OCI-LY3 (cell line): ENCODE measurements around the gene ATF4.

ENCODE experiments used
- H2AFZ ChIP-seq: fragments of 200-600, 300-600 bp; shearing (Covaris generic); 2 replicates; pipeline ENCODE4 v1.6.0; 2014; ENCODE audit warnings: antibody characterized with exemption, low read depth, low read length
- H3K27ac ChIP-seq: fragments of 200-600, 300-600 bp; sonication (generic); 2 replicates; pipeline ENCODE4 v1.5.1; 2014; ENCODE audit warnings: mild to moderate bottlenecking, low read length, moderate library complexity, mixed read lengths
- H3K27me3 ChIP-seq: fragments of 200-600, 300-600 bp; sonication (generic); 2 replicates; pipeline ENCODE4 v1.6.1; 2014; ENCODE audit warnings: low read depth, low read length, mixed read lengths
- H3K36me3 ChIP-seq: fragments of 200-600, 300-600 bp; sonication (generic); replicated peaks from 2 replicates; pipeline ENCODE3; 2014; ENCODE audit warnings: low read depth, low read length, mixed read lengths
- H3K4me1 ChIP-seq: fragments of 300-600, 200-600 bp; sonication (generic); 2 replicates; pipeline ENCODE4 v1.6.1; 2014; ENCODE audit warnings: low read length, mixed read lengths
- H3K4me2 ChIP-seq: fragments of 200-600, 300-600 bp; sonication (generic); 2 replicates; pipeline ENCODE4 v1.6.1; 2014; ENCODE audit warnings: low read length, mixed read lengths
- H3K4me3 ChIP-seq: fragments of 300-600, 200-600 bp; sonication (generic); 2 replicates; pipeline ENCODE4 v1.5.1; 2014; ENCODE audit warnings: antibody characterized with exemption, mild to moderate bottlenecking, low read length, moderate library complexity
- H3K79me2 ChIP-seq: fragments of 300-600, 200-600 bp; shearing (Covaris generic); 2 replicates; pipeline ENCODE4 v1.6.1; 2014; ENCODE audit warnings: mild to moderate bottlenecking, low read length, mixed read lengths
- H3K9ac ChIP-seq: fragments of 300-600, 200-600 bp; shearing (Covaris generic); 2 replicates; pipeline ENCODE4 v1.6.0; 2014; ENCODE audit warnings: mild to moderate bottlenecking, low read length, moderate library complexity
- H3K9me3 ChIP-seq: fragments of 200-600, 300-600 bp; shearing (Covaris generic); 2 replicates; pipeline ENCODE4 v1.6.1; 2014; ENCODE audit warnings: low read length, mixed read lengths; ENCODE audit not compliant: insufficient read depth
- H4K20me1 ChIP-seq: fragments of 200-600, 300-600 bp; sonication (generic); 2 replicates; pipeline ENCODE4 v1.6.1; 2016; ENCODE audit warnings: low read length, mixed read lengths; ENCODE audit not compliant: insufficient read depth
- CTCF ChIP-seq: fragments of 200-600, 300-600 bp; sonication (generic); IDR thresholded peaks from 2 replicates; pipeline ENCODE4 v1.5.1; 2014; ENCODE audit warnings: antibody characterized with exemption, low read length, low read depth
- EZH2phosphoT487 ChIP-seq: fragments of 200-600 bp; shearing (Covaris generic); IDR thresholded peaks from 2 replicates; pipeline ENCODE4 v1.6.1; 2018; ENCODE audit warnings: antibody characterized with exemption, mixed run types, low read depth

Gene ATF4

GRCh38 chr22:39520226-39521105 is at the start of gene ATF4:
Gene ATF4, plus strand, starts transcription at chr22:39520562. Its CDS starts 884 bp downstream, at chr22:39521446.
- Histone ChIP-seq H3K9me3 (no peaks in the 10 kb centered on the region), H4K20me1 (peaks cover 42% of the 10 kb centered on the region), H3K9ac (peak within 1 kb of the TSS; percentile 99), H3K27ac (peak within 1 kb of the TSS; percentile 88), H3K4me3 (peak within 1 kb of the TSS; percentile 87), H3K27me3 (no peaks in the 10 kb centered on the region), H3K79me2 (peaks cover 91% of the 10 kb centered on the region), H3K4me2 (peak within 1 kb of the TSS; percentile 94), H3K4me1 (peaks cover 53% of the 10 kb centered on the region), H2AFZ (peak within 1 kb of the TSS; percentile 96), H3K36me3 (peaks cover 57% of the 10 kb centered on the region)
- TF ChIP-seq EZH2phosphoT487 (no peak), CTCF (no peak)

GRCh38 chr22:39471381-39472141 is 48.8 kb upstream of the ATF4 start:
- H3K9ac ChIP-seq: peak overlapping the region; percentile 89
- H3K79me2 ChIP-seq: peaks cover 100% of the 10 kb centered on the region
- no peaks in the 10 kb centered on the region for H3K27me3 ChIP-seq
- H3K4me1 ChIP-seq: peaks cover 70% of the 10 kb centered on the region
- H4K20me1 ChIP-seq: peaks cover 66% of the 10 kb centered on the region
- H3K4me2 ChIP-seq: peak overlapping the region; percentile 94
- no peak overlapping the region for H2AFZ ChIP-seq
- H3K27ac ChIP-seq: peak overlapping the region; percentile 95
- H3K4me3 ChIP-seq: peak overlapping the region; percentile 72
- no peaks in the 10 kb centered on the region for H3K9me3 ChIP-seq
- TF ChIP-seq CTCF: no peak; the same call in 1 of the 2 replicates
- no peak for TF ChIP-seq EZH2phosphoT487
- H3K36me3 ChIP-seq: peaks cover 14% of the 10 kb centered on the region

GRCh38 chr22:39472570-39473556 is 47.5 kb upstream of the ATF4 start:
- TF ChIP-seq EZH2phosphoT487 (no peak), CTCF (no peak)

More at GRCh38 chr22:39472570-39473556, 47.5 kb upstream of the ATF4 start:
- peaks cover 70% of the 10 kb centered on the region for H4K20me1 ChIP-seq
- peak overlapping the region; percentile 72 for H3K4me3 ChIP-seq
- H3K4me1 ChIP-seq: peaks cover 57% of the 10 kb centered on the region
- peak overlapping the region; percentile 95 for H3K27ac ChIP-seq
- H3K9ac ChIP-seq: peak overlapping the region; percentile 89
- H3K36me3 ChIP-seq: peaks cover 27% of the 10 kb centered on the region
- no peaks in the 10 kb centered on the region for H3K9me3 ChIP-seq
- H3K4me2 ChIP-seq: peak overlapping the region; percentile 94
- no peaks in the 10 kb centered on the region for H3K27me3 ChIP-seq
- no peak overlapping the region for H2AFZ ChIP-seq
- H3K79me2 ChIP-seq: peaks cover 100% of the 10 kb centered on the region
